Effector CD4-positive, alpha-beta T cell (primary cell): Measurements from ENCODE around the gene ZNF226.
"Not testable (repeated sequence)": the region's sequence is repeated elsewhere in the genome, so short reads cannot be mapped to it uniquely, and the experiment has no call there.

ENCODE experiments used
- DNase-seq: peaks from one replicate; pipeline ENCODE4 v3.0.0-alpha.2; 2020

ZNF226 gene

GRCh38 chr19:44212250-44212865 lies 47.5 kb downstream of the ZNF226 start, which contains the start of gene ZNF227:
TSS of gene ZNF227 (plus strand) at chr19:44212532. CDS start at chr19:44217793, 5,261 bp downstream.
- peak; percentile 72 for DNase-seq

GRCh38 chr19:44212866-44213346 lies 48.0 kb downstream of the ZNF226 start:
- no peak for DNase-seq

- not testable (repeated sequence) for DNase-seq
These were observed 55.0 kb downstream of the ZNF226 start for GRCh38 chr19:44219926-44220325.

GRCh38 chr19:44220761-44221160 lies 55.9 kb downstream of the ZNF226 start:
- not testable (repeated sequence) for DNase-seq

- not testable (repeated sequence) for DNase-seq
These were observed 56.4 kb downstream of the ZNF226 start for GRCh38 chr19:44221291-44221690.
